ENCODE measurements around the gene TCF15. TPM values are rescaled to one million over a fixed set of nuclear protein-coding genes. Genes with fewer than 3 reads are reported as not detected.
A peak's percentile ranks its signal among the peaks of the same experiment; 100 is the strongest.

TCF15 gene
- total and polyA plus RNA-seq, 11 donors: 5.8 to 18.0 (median 10.0) TPM

- intact Hi-C loops (cut with DNase I): loop anchor here in 5 of 10 donors (2.0 to 5.0 kb wide), 5 partner anchors 15 to 34 kb away; no protein-coding TSS in a partner anchor
- no peaks in the 10 kb centered on the region for H3K36me3 ChIP-seq
- peak overlapping the region in 1 of 12 donors; percentile 3 for H3K4me3 ChIP-seq
- TF ChIP-seq POLR2A (IDR thresholded peaks at IDR 0.05) (no peak), CTCF (IDR thresholded peaks at IDR 0.05) (no peak)
- peak overlapping the region; percentile 45 to 93 (median 82) for H3K27ac ChIP-seq
- peaks cover 4 to 72% (median 53%) of the 10 kb centered on the region in 12 donors for H3K4me1 ChIP-seq
- peaks cover 0 to 7% (median 0%) of the 10 kb centered on the region in 9 donors for H3K27me3 ChIP-seq
- H3K9me3 ChIP-seq: no peaks in the 10 kb centered on the region
- DNase-seq: no peak
- 69 to 74% (median 70%) methylated on average over 12 of the region's 12 CpGs for WGBS, 4 donors
- ATAC-seq: no peak
Measured at GRCh38 chr20:573414-574296, 36.5 kb downstream of the TCF15 start.

GRCh38 chr20:572727-573126 lies 37.4 kb downstream of the TCF15 start:
- WGBS, 4 donors: 34 to 50% (median 40%) methylated on average over 7 of the region's 7 CpGs
- Histone ChIP-seq H3K4me1 (peaks cover 4 to 81% (median 62%) of the 10 kb centered on the region in 12 donors), H3K27ac (peak overlapping the region; percentile 51 to 93 (median 82)), H3K36me3 (no peaks in the 10 kb centered on the region), H3K27me3 (peaks cover 0 to 7% (median 0%) of the 10 kb centered on the region in 9 donors), H3K9me3 (no peaks in the 10 kb centered on the region), H3K4me3 (peak overlapping the region in 4 of 12 donors; percentile 23 to 39 (median 29))
- TF ChIP-seq CTCF (IDR thresholded peaks at IDR 0.05) (no peak), POLR2A (IDR thresholded peaks at IDR 0.05) (no peak)
- peak in 3 of 5 donors; percentile 56 to 63 (median 62) for DNase-seq
- intact Hi-C loops (cut with DNase I): loop anchor here in 5 of 10 donors (2.0 to 5.0 kb wide), 3 partner anchors 22 to 35 kb away; no protein-coding TSS in a partner anchor
- ATAC-seq: peak in 1 of 4 donors; percentile 12

- Histone ChIP-seq H3K36me3 (no peaks in the 10 kb centered on the region), H3K27me3 (peaks cover 0 to 7% (median 0%) of the 10 kb centered on the region in 9 donors), H3K27ac (peak overlapping the region; percentile 51 to 94 (median 82)), H3K4me3 (peak overlapping the region in 9 of 12 donors; percentile 8 to 39 (median 28)), H3K4me1 (peaks cover 4 to 84% (median 65%) of the 10 kb centered on the region in 12 donors), H3K9me3 (no peaks in the 10 kb centered on the region)
- intact Hi-C loops (cut with DNase I): loop anchor here in 5 of 10 donors (2.0 to 5.0 kb wide), 3 partner anchors 23 to 35 kb away; no protein-coding TSS in a partner anchor
- TF ChIP-seq POLR2A (IDR thresholded peaks at IDR 0.05) (no peak), CTCF (IDR thresholded peaks at IDR 0.05) (no peak)
- WGBS, 4 donors: 15 to 25% (median 22%) methylated on average over 24 of the region's 24 CpGs
- ATAC-seq (peak; percentile 67 to 81 (median 72)), DNase-seq (peak; percentile 85 to 92 (median 88))
Measured at GRCh38 chr20:571754-572441, 38.2 kb downstream of the TCF15 start.

Data from heart left ventricle (tissue), 16 donors.